Transverse colon (tissue), 4 donors: ENCODE data around the gene MX2. TPM values are rescaled to one million over a fixed set of nuclear protein-coding genes. Genes with fewer than 3 reads are reported as not detected.
"Not testable (repeated sequence)": the region's sequence is repeated elsewhere in the genome, so short reads cannot be mapped to it uniquely, and the experiment has no call there.

Experiments
- DNase-seq: peaks from one replicate; pipeline ENCODE4 v3.0.0-alpha.2; 2019
- H3K27ac ChIP-seq, 4 donors: fragments of 200-600 bp; sonication (generic); 2 replicates each; pipeline ENCODE4 v1.5.1; 2016 to 2018; ENCODE audit warnings: inconsistent platforms in 4 of 4
- H3K27me3 ChIP-seq: fragments of 200-600 bp; sonication (generic); 2 replicates; pipeline ENCODE4 v1.5.1; 2017; ENCODE audit warnings: inconsistent platforms
- H3K36me3 ChIP-seq, 4 donors: fragments of 200-600 bp; sonication (generic); 2 replicates each; pipeline ENCODE4 v1.5.1; 2017 to 2019; ENCODE audit warnings: inconsistent platforms in 4 of 4
- H3K4me1 ChIP-seq, 4 donors: fragments of 200-600 bp; sonication (generic); 2 replicates each; pipeline ENCODE4 v1.5.1; 2017 to 2020; ENCODE audit warnings: inconsistent platforms in 4 of 4
- H3K4me3 ChIP-seq, 4 donors: fragments of 200-600 bp; sonication (generic); 1 replicate in 1 of 4; 2 replicates in 3 of 4; pipeline versions ENCODE4 v1.5.1 to v1.6.1; 2017 to 2019; ENCODE audit warnings: inconsistent platforms in 4 of 4
- H3K9me3 ChIP-seq, 2 donors: fragments of 200-600 bp; sonication (generic); 2 replicates each; pipeline ENCODE4 v1.5.1; 2017 to 2019; ENCODE audit warnings: inconsistent platforms in 2 of 2
- EP300 ChIP-seq: sonication (generic); formaldehyde crosslinking; IDR thresholded peaks from one replicate; pipeline ENCODE4 v1.6.1; 2017; ENCODE audit warnings: antibody characterized with exemption, low read depth
- POLR2A ChIP-seq: fragments of 450-650 bp; IDR thresholded peaks from one replicate; pipeline ENCODE4 v1.6.1; 2016; ENCODE audit warnings: antibody characterized with exemption, mild to moderate bottlenecking, moderate library complexity
- POLR2AphosphoS5 ChIP-seq, 3 donors: sonication (generic); formaldehyde crosslinking; IDR thresholded peaks; one replicate each; pipeline ENCODE4 v1.6.1; 2016; ENCODE audit warnings: antibody characterized with exemption in 3 of 3
- WGBS, 2 donors: methylation state at CpG; one replicate each; pipeline ENCODE4 v1.1.5; 2018; ENCODE audit warnings: low coverage in 1 of 2; 5-methylcytosine and 5-hydroxymethylcytosine counted together
- in situ Hi-C, 4 donors: fragments of 200-750 bp; cut with MboI; loops; one replicate each; pipeline versions ENCODE4 v1.15.0 to v1.15.1; 2017; ENCODE audit warnings: low sequenced_read_pairs in 3 of 4, low pct_ligation_motif_present in 1 of 4, low pct_unique_long_range_greater_than_20kb in 1 of 4
- intact Hi-C: fragments of 100-400 bp; cut with DNase I; formaldehyde crosslinking; loops from one replicate; pipeline ENCODE4 v1.15.1; 2023; ENCODE audit warnings: low total_unique reads
- total RNA-seq, 4 donors: library from RNA; depleted of rRNA; stranded (reverse); fragments of >200 nt; gene quantifications; one replicate each; pipeline ENCODE4 v1.1.0, GENCODE V29; 2016
- TF ChIP-seq, protein P1 (sequence below), 5 experiments: fragments of 200-600 bp in 3 of 5; fragments of 450-650 bp in 2 of 5; sonication (generic) in 3 of 5; IDR thresholded peaks; 1 replicate in 2 of 5; 2 replicates in 3 of 5; pipeline ENCODE4 v1.5.1; 2016 to 2017; ENCODE audit warnings: antibody characterized with exemption in 5 of 5, inconsistent platforms in 3 of 5, mild to moderate bottlenecking in 2 of 5, moderate library complexity in 1 of 5

The MX2 gene
- total RNA-seq, 4 donors from 2014 or later: 3.4 to 16.9 (median 4.1) TPM

DNA sequence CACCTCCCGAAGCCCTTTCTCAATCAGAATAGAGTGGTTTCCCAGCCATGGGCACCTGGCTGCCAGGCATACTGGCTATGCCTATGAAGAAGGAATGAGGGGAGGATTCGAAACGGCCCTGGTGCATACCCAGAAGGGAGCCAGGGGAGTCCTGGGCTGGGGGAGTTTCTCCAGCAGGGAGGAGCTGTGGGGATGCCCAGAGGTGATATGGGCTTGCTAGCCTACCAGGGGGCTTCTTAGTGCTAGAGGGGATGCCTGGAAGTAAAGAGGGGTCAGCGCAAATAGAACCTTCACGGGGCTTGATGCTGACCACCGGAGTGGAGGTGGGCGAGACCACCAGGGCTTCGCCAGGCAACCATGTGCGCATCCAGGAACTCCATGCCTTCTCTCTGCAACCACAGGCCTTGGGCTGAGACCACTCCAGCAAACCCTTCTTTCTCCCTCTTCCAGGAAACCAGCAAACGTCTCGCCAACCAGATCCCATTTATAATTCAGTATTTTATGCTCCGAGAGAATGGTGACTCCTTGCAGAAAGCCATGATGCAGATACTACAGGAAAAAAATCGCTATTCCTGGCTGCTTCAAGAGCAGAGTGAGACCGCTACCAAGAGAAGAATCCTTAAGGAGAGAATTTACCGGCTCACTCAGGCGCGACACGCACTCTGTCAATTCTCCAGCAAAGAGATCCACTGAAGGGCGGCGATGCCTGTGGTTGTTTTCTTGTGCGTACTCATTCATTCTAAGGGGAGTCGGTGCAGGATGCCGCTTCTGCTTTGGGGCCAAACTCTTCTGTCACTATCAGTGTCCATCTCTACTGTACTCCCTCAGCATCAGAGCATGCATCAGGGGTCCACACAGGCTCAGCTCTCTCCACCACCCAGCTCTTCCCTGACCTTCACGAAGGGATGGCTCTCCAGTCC is 46.0 kb downstream of the MX2 start:
- intact Hi-C loops: no loop called here
- Histone ChIP-seq H3K9me3 (no peaks in the 10 kb centered on the region), H3K27ac (no peak overlapping the region), H3K4me1 (peaks cover 0 to 11% (median 7%) of the 10 kb centered on the region in 4 donors), H3K36me3 (no peaks in the 10 kb centered on the region), H3K4me3 (no peak overlapping the region), H3K27me3 (no peaks in the 10 kb centered on the region)
- in situ Hi-C loops: no loop called here
- DNase-seq: no peak
- 91 to 95% methylated on average over 4 to 24 of the region's 24 CpGs for WGBS, 2 donors
- TF ChIP-seq POLR2AphosphoS5 (IDR thresholded peaks at IDR 0.05) (no peak), EP300 (no peak), POLR2A (no peak)
- TF ChIP-seq, protein P1, sequence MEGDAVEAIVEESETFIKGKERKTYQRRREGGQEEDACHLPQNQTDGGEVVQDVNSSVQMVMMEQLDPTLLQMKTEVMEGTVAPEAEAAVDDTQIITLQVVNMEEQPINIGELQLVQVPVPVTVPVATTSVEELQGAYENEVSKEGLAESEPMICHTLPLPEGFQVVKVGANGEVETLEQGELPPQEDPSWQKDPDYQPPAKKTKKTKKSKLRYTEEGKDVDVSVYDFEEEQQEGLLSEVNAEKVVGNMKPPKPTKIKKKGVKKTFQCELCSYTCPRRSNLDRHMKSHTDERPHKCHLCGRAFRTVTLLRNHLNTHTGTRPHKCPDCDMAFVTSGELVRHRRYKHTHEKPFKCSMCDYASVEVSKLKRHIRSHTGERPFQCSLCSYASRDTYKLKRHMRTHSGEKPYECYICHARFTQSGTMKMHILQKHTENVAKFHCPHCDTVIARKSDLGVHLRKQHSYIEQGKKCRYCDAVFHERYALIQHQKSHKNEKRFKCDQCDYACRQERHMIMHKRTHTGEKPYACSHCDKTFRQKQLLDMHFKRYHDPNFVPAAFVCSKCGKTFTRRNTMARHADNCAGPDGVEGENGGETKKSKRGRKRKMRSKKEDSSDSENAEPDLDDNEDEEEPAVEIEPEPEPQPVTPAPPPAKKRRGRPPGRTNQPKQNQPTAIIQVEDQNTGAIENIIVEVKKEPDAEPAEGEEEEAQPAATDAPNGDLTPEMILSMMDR (IDR thresholded peaks at IDR 0.05): no peak

DNA sequence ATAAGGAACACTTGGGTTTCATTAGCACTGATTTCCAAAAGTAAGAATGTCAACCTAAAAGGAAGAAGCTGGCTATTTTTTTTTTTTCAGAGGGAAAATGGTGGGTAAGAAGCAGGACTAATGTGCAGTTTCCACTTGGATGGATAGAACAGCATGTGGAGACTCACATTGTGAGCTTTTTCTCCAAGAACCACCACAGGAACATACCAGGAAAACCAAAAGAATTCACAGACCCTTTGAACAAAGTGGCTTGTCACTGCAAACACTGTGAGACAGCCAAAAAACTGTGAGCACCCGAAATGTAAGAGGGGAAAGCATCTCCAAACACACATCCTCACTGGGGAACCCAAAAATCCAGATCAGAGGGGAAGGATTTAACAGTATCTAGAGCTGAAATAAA is 48.5 kb downstream of the MX2 start:
- in situ Hi-C loops: no loop called here
- no peaks in the 10 kb centered on the region for H3K36me3 ChIP-seq
- no peak overlapping the region for H3K27ac ChIP-seq
- H3K4me1 ChIP-seq: peaks cover 0 to 11% (median 7%) of the 10 kb centered on the region in 4 donors
- no peak overlapping the region for H3K4me3 ChIP-seq
- H3K9me3 ChIP-seq: no peaks in the 10 kb centered on the region
- no peak for DNase-seq
- no peaks in the 10 kb centered on the region for H3K27me3 ChIP-seq
- intact Hi-C loops: no loop called here
- WGBS, 2 donors: 85 to 100% methylated on average over 1 of the region's 1 CpG
- no peak for TF ChIP-seq EP300
- no peak for TF ChIP-seq POLR2AphosphoS5 (IDR thresholded peaks at IDR 0.05)
- TF ChIP-seq POLR2A: no peak
- TF ChIP-seq, protein P1 (IDR thresholded peaks at IDR 0.05): no peak

DNA sequence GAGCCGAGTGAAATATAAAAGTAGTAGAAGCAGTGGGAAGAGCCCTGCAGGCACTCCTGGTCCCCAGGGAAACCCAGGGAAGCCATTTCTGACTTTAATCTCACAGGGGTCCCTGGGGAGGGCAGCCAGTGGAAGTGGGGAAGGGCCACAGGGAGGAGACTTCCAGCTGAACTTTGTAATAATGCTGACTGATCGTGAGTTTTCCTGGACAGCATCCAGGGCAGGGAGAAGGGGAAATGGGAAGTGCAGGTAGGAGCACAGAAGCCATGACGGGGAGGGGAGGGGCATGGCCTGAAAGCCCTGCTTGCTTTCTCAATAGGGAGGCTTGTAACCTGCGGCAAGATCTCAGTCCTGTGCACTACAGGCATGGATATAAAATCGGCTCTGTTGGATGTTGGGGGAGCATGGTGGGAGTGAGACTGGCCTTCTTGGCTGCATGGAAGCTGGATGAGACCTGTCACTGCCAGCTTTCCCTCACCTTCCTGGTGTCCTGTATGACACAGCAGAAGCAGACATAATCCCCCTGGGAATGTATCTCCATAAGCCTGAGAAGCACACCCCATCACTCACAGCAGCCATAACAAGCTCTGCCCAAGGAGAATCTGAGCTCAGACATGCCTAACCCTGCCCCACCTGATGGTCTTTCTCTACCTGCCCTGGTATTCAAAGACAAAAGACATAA is 49.1 kb downstream of the MX2 start:
- peaks cover 0 to 11% (median 7%) of the 10 kb centered on the region in 4 donors for H3K4me1 ChIP-seq
- H3K4me3 ChIP-seq: no peak overlapping the region
- intact Hi-C loops (no loop called here), in situ Hi-C loops (no loop called here)
- WGBS, 2 donors: 40 to 75% methylated on average over 2 to 5 of the region's 5 CpGs
- TF ChIP-seq POLR2AphosphoS5 (IDR thresholded peaks at IDR 0.05): no peak
- DNase-seq: no peak
- no peaks in the 10 kb centered on the region for H3K27me3 ChIP-seq
- H3K9me3 ChIP-seq: no peaks in the 10 kb centered on the region
- H3K27ac ChIP-seq: no peak overlapping the region
- H3K36me3 ChIP-seq: no peaks in the 10 kb centered on the region

DNA sequence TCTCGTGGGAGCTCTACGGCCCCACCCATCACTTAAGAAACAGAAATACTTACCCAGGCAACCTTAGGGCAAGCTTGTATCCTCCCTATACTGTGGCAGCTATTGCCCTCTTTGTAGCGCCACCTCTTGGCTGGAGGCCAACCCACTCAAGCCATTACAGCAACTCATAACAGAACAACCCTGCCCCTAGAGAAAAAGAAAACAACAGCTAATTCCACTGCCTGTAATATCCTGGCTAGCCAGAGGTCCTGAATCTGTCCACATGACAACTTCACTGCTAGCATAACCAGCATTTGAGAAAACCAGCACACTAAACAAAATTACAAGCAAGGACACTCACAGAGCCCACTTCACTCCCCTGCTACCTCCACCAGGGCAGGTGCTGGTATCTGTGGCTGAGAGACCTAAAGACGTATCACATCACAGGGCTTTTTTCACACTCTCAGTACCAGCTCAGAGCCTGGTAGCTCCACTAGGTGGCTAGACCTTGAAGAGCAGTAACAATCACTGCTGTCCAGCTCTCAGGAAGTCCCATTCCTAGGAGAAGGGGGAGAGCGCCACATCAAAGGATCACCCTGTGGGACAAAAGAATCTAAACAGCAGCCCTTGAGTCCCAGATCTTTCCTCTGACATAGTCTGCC is 49.7 kb downstream of the MX2 start:
- intact Hi-C loops (no loop called here), in situ Hi-C loops (no loop called here)
- Histone ChIP-seq H3K27me3 (no peaks in the 10 kb centered on the region), H3K27ac (peak overlapping the region in 3 of 4 donors; percentile 27 to 60 (median 47)), H3K9me3 (no peaks in the 10 kb centered on the region), H3K4me1 (peaks cover 0 to 11% (median 7%) of the 10 kb centered on the region in 4 donors), H3K36me3 (no peaks in the 10 kb centered on the region), H3K4me3 (no peak overlapping the region)
- DNase-seq: peak; percentile 83
- WGBS, 2 donors: 54 to 100% methylated on average over 2 to 5 of the region's 5 CpGs
- TF ChIP-seq EP300 (no peak), POLR2A (no peak), POLR2AphosphoS5 (IDR thresholded peaks at IDR 0.05) (peak in 1 of 3 donors; percentile 19)
- TF ChIP-seq, protein P1 (IDR thresholded peaks at IDR 0.05): peak; percentile 24 to 61 (median 34)

DNA sequence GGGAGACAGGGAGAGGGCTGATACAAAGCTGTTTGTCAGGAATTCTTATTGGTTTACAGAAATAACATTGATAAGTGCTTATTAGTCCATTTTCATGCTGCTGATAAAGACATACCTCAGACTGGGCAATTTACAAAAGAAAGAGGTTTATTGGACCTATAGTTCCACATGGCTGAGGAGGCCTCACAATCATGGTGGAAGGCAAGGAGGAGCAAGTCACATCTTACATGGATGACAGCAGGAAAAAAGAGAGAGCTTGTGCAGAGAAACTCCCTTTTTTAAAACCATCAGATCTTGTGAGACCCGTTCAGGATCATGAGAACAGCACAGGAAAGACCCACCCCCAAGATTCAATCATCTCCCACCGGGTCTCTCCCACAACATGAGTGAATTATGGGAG is 55.7 kb downstream of the MX2 start:
- in situ Hi-C loops, H3K27ac ChIP-seq, H3K27me3 ChIP-seq, DNase-seq, H3K4me3 ChIP-seq, intact Hi-C loops, H3K36me3 ChIP-seq, H3K9me3 ChIP-seq: not testable (repeated sequence)
- 90% methylated on average over 2 of the region's 2 CpGs; no CpG with 5 or more reads in 1 of the 2 donors for WGBS, 2 donors
- peaks cover 0 to 17% (median 7%) of the 10 kb centered on the region in 4 donors for H3K4me1 ChIP-seq
